PC-3 (cell line): ENCODE results near the gene PKMYT1. TPM values are rescaled to one million over a fixed set of nuclear protein-coding genes. Genes with fewer than 3 reads are reported as not detected.
A peak's percentile ranks its signal among the peaks of the same experiment; 100 is the strongest.

ENCODE experiments used
- ATAC-seq: fragments of 200-7000 bp; cut with Tn5 transposase; 2 replicates; pipeline ENCODE4 v1.9.1; 2020; ENCODE audit warnings: mild to moderate bottlenecking, moderate library complexity
- BruUV-seq: library from RNA; stranded (reverse); fragments of 400-500 nt; replicated peaks from 2 replicates; lab custom pipeline; 2021; lab: Mats Ljungman, UMichigan
- CTCF ChIA-PET: fragments of 300-600 bp; sonication (Branson Sonifier 250); formaldehyde crosslinking; loops from one replicate; lab custom pipeline; 2022; ENCODE audit warnings: antibody characterized with exemption; lab: Charles Lee
- POLR2A ChIA-PET: fragments of 300-600 bp; sonication (Branson Sonifier 250); formaldehyde crosslinking; loops from one replicate; lab custom pipeline; 2022; ENCODE audit warnings: antibody characterized with exemption; ENCODE audit not compliant: unreplicated experiment; lab: Charles Lee
- DNase-seq: peaks from one replicate; pipeline ENCODE4 v3.0.0-alpha.2; 2015
- H2AFZ ChIP-seq: fragments of 300-600 bp; sonication (generic); 2 replicates; pipeline ENCODE4 v1.6.0; 2016; ENCODE audit warnings: antibody characterized with exemption, low read length
- H3F3A ChIP-seq: fragments of 300-600 bp; sonication (generic); one replicate; pipeline ENCODE4 v1.6.0; 2017; ENCODE audit warnings: antibody characterized with exemption, low read length, control low read depth, mild to moderate bottlenecking; ENCODE audit not compliant: unreplicated experiment
- H3K27ac ChIP-seq: fragments of 300-600 bp; sonication (generic); 2 replicates; pipeline ENCODE4 v1.5.1; 2016; ENCODE audit warnings: mild to moderate bottlenecking, low read length
- H3K27me3 ChIP-seq: fragments of 300-600 bp; sonication (generic); 2 replicates; pipeline ENCODE4 v1.6.1; 2016; ENCODE audit warnings: low read length, mixed read lengths
- H3K36me3 ChIP-seq: fragments of 300-600 bp; sonication (generic); 2 replicates; pipeline ENCODE4 v1.6.1; 2016; ENCODE audit warnings: low read depth, mixed run types, low read length, mixed read lengths
- H3K4me1 ChIP-seq: fragments of 300-600 bp; sonication (generic); 2 replicates; pipeline ENCODE4 v1.5.1; 2016; ENCODE audit warnings: low read length; ENCODE audit not compliant: insufficient read depth
- H3K4me2 ChIP-seq: fragments of 300-600 bp; sonication (generic); 2 replicates; pipeline ENCODE4 v1.6.0; 2016; ENCODE audit warnings: low read length
- H3K4me3 ChIP-seq: fragments of 300-600 bp; sonication (generic); 2 replicates; pipeline ENCODE4 v1.5.1; 2016; ENCODE audit warnings: mild to moderate bottlenecking, low read length, mixed read lengths
- H3K79me2 ChIP-seq: fragments of 300-600 bp; sonication (generic); 2 replicates; pipeline ENCODE4 v1.6.1; 2017; ENCODE audit warnings: low read length, mixed read lengths
- H3K9ac ChIP-seq: fragments of 300-600 bp; sonication (generic); 2 replicates; pipeline ENCODE4 v1.6.0; 2016; ENCODE audit warnings: mild to moderate bottlenecking, low read length
- H3K9me2 ChIP-seq: fragments of 300-600 bp; sonication (generic); replicated peaks from 2 replicates; pipeline ENCODE4 v1.6.1; 2016; ENCODE audit warnings: mixed run types, low read length, mixed read lengths
- H3K9me3 ChIP-seq: fragments of 300-600 bp; sonication (generic); 2 replicates; pipeline ENCODE4 v1.6.1; 2016; ENCODE audit warnings: low read length, mixed read lengths
- H4K20me1 ChIP-seq: fragments of 300-600 bp; sonication (generic); 2 replicates; pipeline ENCODE4 v1.6.1; 2016; ENCODE audit warnings: low read length, mixed read lengths
- CTCF ChIP-seq: fragments of 300-600 bp; sonication (generic); conservative IDR thresholded peaks from 2 replicates; pipeline ENCODE4 v1.5.1; 2017; ENCODE audit warnings: antibody characterized with exemption, low read depth, mild to moderate bottlenecking, low read length
- EZH2 ChIP-seq: fragments of 300-600 bp; sonication (generic); IDR thresholded peaks from one replicate; pipeline ENCODE4 v1.6.1; 2017; ENCODE audit warnings: antibody characterized with exemption, mild to moderate bottlenecking, low read length; ENCODE audit not compliant: unreplicated experiment
- EZH2phosphoT487 ChIP-seq: fragments of 300-600 bp; sonication (generic); IDR thresholded peaks from 2 replicates; pipeline ENCODE4 v1.6.1; 2018; ENCODE audit warnings: mild to moderate bottlenecking, antibody characterized with exemption, low read length, borderline replicate concordance
- intact Hi-C: fragments of 100-400 bp; cut with micrococcal nuclease; formaldehyde crosslinking; loops from 2 replicates; pipeline ENCODE4 v1.9.0; 2023
- total RNA-seq: library from RNA; depleted of rRNA; stranded (reverse); fragments of >200 nt; gene quantifications from 2 replicates; pipeline ENCODE4 v1.2.3, GENCODE V29; 2014

PKMYT1 gene
- total RNA-seq, 1 experiment from 2014 or later = 51.9 TPM

GRCh38 chr16:2970563-2970962 is 9.7 kb downstream of the PKMYT1 start:
- no peaks in the 10 kb centered on the region for H3F3A ChIP-seq
- peak overlapping the region; percentile 43; the same call in 1 of the 2 replicates for H3K27ac ChIP-seq
- H3K4me3 ChIP-seq = peak overlapping the region; percentile 85
- TSS peak; percentile 32 for BruUV-seq
- TF ChIP-seq EZH2 = no peak
- no peak for TF ChIP-seq EZH2phosphoT487
- TF ChIP-seq CTCF = no peak
- ChIA-PET CTCF (no interaction called here), POLR2A (no interaction called here)
- no peak overlapping the region for H2AFZ ChIP-seq
- peaks cover 12% of the 10 kb centered on the region for H4K20me1 ChIP-seq
- H3K4me2 ChIP-seq = peak overlapping the region; percentile 94
- H3K9me2 ChIP-seq = no peaks in the 10 kb centered on the region
- 0 out of 2 replicates have a peak, but pooled peaks cover 1% of the 10 kb centered on the region for H3K36me3 ChIP-seq
- peaks cover 10% of the 10 kb centered on the region; the same call in 1 of the 2 replicates for H3K79me2 ChIP-seq
- intact Hi-C loops = no loop called here
- peak overlapping the region; percentile 87 for H3K9ac ChIP-seq
- no peaks in the 10 kb centered on the region for H3K27me3 ChIP-seq
- no peak for ATAC-seq
- no peaks in the 10 kb centered on the region for H3K9me3 ChIP-seq
- peaks cover 16% of the 10 kb centered on the region; the same call in 1 of the 2 replicates for H3K4me1 ChIP-seq
- DNase-seq = no peak

GRCh38 chr16:2969545-2970521 is 10.4 kb downstream of the PKMYT1 start:
- ChIA-PET POLR2A (no interaction called here), CTCF (interaction anchor here (0.6 kb wide), 1 partner anchor 58 kb away, joined by 3 read pairs; no protein-coding TSS in a partner anchor)
- peak; percentile 43 for ATAC-seq
- H3K27me3 ChIP-seq = no peaks in the 10 kb centered on the region
- H3K9me2 ChIP-seq = no peaks in the 10 kb centered on the region
- H3K79me2 ChIP-seq = peaks cover 10% of the 10 kb centered on the region; the same call in 1 of the 2 replicates
- peak; percentile 66 for DNase-seq
- intact Hi-C loops = loop anchor here (10.0 kb wide), 1 partner anchor 65 kb away; no protein-coding TSS in a partner anchor
- peak overlapping the region; percentile 43 for H3K27ac ChIP-seq
- H3K9me3 ChIP-seq = no peaks in the 10 kb centered on the region
- H3K9ac ChIP-seq = peak overlapping the region; percentile 87
- peaks cover 12% of the 10 kb centered on the region for H4K20me1 ChIP-seq
- H3K4me2 ChIP-seq = peak overlapping the region; percentile 94
- no peak for TF ChIP-seq EZH2phosphoT487
- TF ChIP-seq EZH2 = no peak
- peak; percentile 52 for TF ChIP-seq CTCF
- no peaks in the 10 kb centered on the region for H3F3A ChIP-seq
- H3K4me1 ChIP-seq = peaks cover 16% of the 10 kb centered on the region; the same call in 1 of the 2 replicates
- BruUV-seq = no TSS peak
- no peaks in the 10 kb centered on the region for H3K36me3 ChIP-seq
- peak overlapping the region; percentile 48; the same call in 1 of the 2 replicates for H2AFZ ChIP-seq
- H3K4me3 ChIP-seq = peak overlapping the region; percentile 85
